A549 (cell line): Measurements from ENCODE around the gene CDH4. TPM values are rescaled to one million over a fixed set of nuclear protein-coding genes. Genes with fewer than 3 reads are reported as not detected.

Source experiments
- ATAC-seq, 2 experiments: fragments of 200-7000 bp in 1 of 2; fragments of >200 bp in 1 of 2; cut with Nextera tagmentation in 1 of 2; cut with Tn5 transposase in 1 of 2; 3 replicates each; pipeline versions ENCODE4 v1.8.0 to v1.9.1; 2018 to 2020; ENCODE audit warnings: mild to moderate bottlenecking in 1 of 2, moderate library complexity in 1 of 2
- CTCF ChIA-PET: fragments of 300-600 bp; sonication (Branson Sonifier 250); formaldehyde crosslinking; extraction: SDS; loops from one replicate; lab custom pipeline; 2021; ENCODE audit warnings: antibody characterized with exemption, inconsistent platforms; lab: Yijun Ruan, JAX
- POLR2A ChIA-PET: fragments of 350-600 bp; formaldehyde crosslinking; extraction: SDS; loops from one replicate; lab custom pipeline; 2021; ENCODE audit warnings: antibody characterized with exemption, inconsistent platforms; lab: Yijun Ruan, JAX
- DNase-seq, 2 experiments: peaks; one replicate each; pipeline versions ENCODE4 v3.0.0 to v3.0.0-alpha.2; 2011 to 2016; ENCODE audit warnings: low read depth in 1 of 2, low spot score in 1 of 2
- FAIRE-seq: peaks from 2 replicates; lab custom pipeline; 2011; peaks lifted over from hg19 to GRCh38; lab: Jason Lieb, UNC
- H3K27ac ChIP-seq, 2 experiments: fragments of >200 bp; sonication (Bioruptor Twin); formaldehyde crosslinking; 3 replicates each; pipeline ENCODE4 v1.5.1; 2016 to 2017
- H3K4me1 ChIP-seq: fragments of >200 bp; sonication (Bioruptor Twin); formaldehyde crosslinking; 3 replicates; pipeline ENCODE4 v1.6.1; 2016
- H3K4me2 ChIP-seq: fragments of >200 bp; sonication (Bioruptor Twin); formaldehyde crosslinking; 3 replicates; pipeline ENCODE4 v1.6.1; 2016
- H3K4me3 ChIP-seq: fragments of >200 bp; sonication (Bioruptor Twin); formaldehyde crosslinking; 3 replicates; pipeline ENCODE4 v1.5.1; 2016
- H3K9me3 ChIP-seq: fragments of >200 bp; sonication (Bioruptor Twin); formaldehyde crosslinking; 3 replicates; pipeline ENCODE4 v1.6.1; 2016
- CBX2 ChIP-seq: fragments of 200-600 bp; sonication (generic); IDR thresholded peaks from 2 replicates; pipeline ENCODE4 v1.6.1; 2016; ENCODE audit warnings: low read depth, mild to moderate bottlenecking, borderline replicate concordance
- CHD2 ChIP-seq: fragments of 150-350 bp; IDR thresholded peaks from 2 replicates; pipeline ENCODE4 v1.6.1; 2014; ENCODE audit warnings: low read length; ENCODE audit not compliant: partially characterized antibody
- EHMT2 ChIP-seq: fragments of 200-600 bp; sonication (generic); IDR thresholded peaks from 2 replicates; pipeline ENCODE4 v1.6.1; 2016; ENCODE audit warnings: antibody characterized with exemption, low read depth, mild to moderate bottlenecking, moderate library complexity
- FOSB ChIP-seq: fragments of 250-450 bp; sonication (Bioruptor Pico); IDR thresholded peaks from 2 replicates; pipeline ENCODE4 v1.5.0; 2020; ENCODE audit warnings: mild to moderate bottlenecking, moderate library complexity
- FOSL2 ChIP-seq, 2 experiments: fragments of 450-650 bp in 1 of 2; fragments of >200 bp in 1 of 2; sonication (Bioruptor Twin) in 1 of 2; formaldehyde crosslinking; IDR thresholded peaks; 2 replicates each; pipeline versions ENCODE4 v1.5.0 to v1.6.1; 2016 to 2020; ENCODE audit warnings: mild to moderate bottlenecking in 1 of 2, moderate library complexity in 1 of 2
- HEYL ChIP-seq: fragments of 250-450 bp; sonication (Bioruptor Pico); IDR thresholded peaks from 2 replicates; pipeline ENCODE4 v1.8.0; 2021; ENCODE audit warnings: mild to moderate bottlenecking, moderate library complexity
- JUN ChIP-seq, 2 experiments: fragments of >200 bp; sonication (Bioruptor Twin); formaldehyde crosslinking; IDR thresholded peaks; 2 replicates in 1 of 2; 3 replicates in 1 of 2; pipeline ENCODE4 v1.6.1; 2016 to 2017
- MAFK ChIP-seq: fragments of 450-650 bp; IDR thresholded peaks from 2 replicates; pipeline ENCODE4 v1.6.1; 2014; ENCODE audit not compliant: partially characterized antibody
- MAZ ChIP-seq: fragments of 150-350 bp; IDR thresholded peaks from 2 replicates; pipeline ENCODE4 v1.6.1; 2014; ENCODE audit warnings: antibody characterized with exemption, low read depth, low read length, borderline replicate concordance
- NFE2L2 ChIP-seq: fragments of 150-350 bp; conservative IDR thresholded peaks from 2 replicates; pipeline ENCODE4 v1.6.1; 2014; ENCODE audit warnings: low read length
- POLR2AphosphoS2 ChIP-seq: conservative IDR thresholded peaks from 2 replicates; pipeline ENCODE4 v1.6.1; 2012; ENCODE audit warnings: low read length, improper control_type of control experiment, inconsistent platforms
- RARB ChIP-seq: fragments of 250-450 bp; sonication (Bioruptor Pico); IDR thresholded peaks from 2 replicates; pipeline ENCODE4 v1.8.0; 2021; ENCODE audit warnings: mild to moderate bottlenecking, moderate library complexity
- SMC3 ChIP-seq: fragments of >200 bp; sonication (Bioruptor Twin); formaldehyde crosslinking; IDR thresholded peaks from 3 replicates; pipeline ENCODE4 v1.6.1; 2018; ENCODE audit warnings: inconsistent platforms
- TP53 ChIP-seq: fragments of 250-450 bp; sonication (Bioruptor Pico); IDR thresholded peaks from 2 replicates; pipeline ENCODE4 v1.5.0; 2021; ENCODE audit warnings: mild to moderate bottlenecking, moderate library complexity
- ZC3H11A ChIP-seq: fragments of 450-650 bp; IDR thresholded peaks from 2 replicates; pipeline ENCODE4 v1.6.1; 2014; ENCODE audit warnings: antibody characterized with exemption, mild to moderate bottlenecking
- ZNF302 ChIP-seq: fragments of 250-450 bp; sonication (Bioruptor Pico); IDR thresholded peaks from 2 replicates; pipeline ENCODE4 v1.9.0; 2021; ENCODE audit warnings: inconsistent platforms, mild to moderate bottlenecking, moderate library complexity
- WGBS: methylation state at CpG from one replicate; pipeline ENCODE4 v1.1.6; 2017; ENCODE audit errors: missing lambda C conversion rate; 5-methylcytosine and 5-hydroxymethylcytosine counted together
- polyA plus RNA-seq, 4 experiments: library from polyadenylated mRNA; depleted of rRNA in 3 of 4; stranded (reverse); fragments of >200 nt; fragmentation: RNase III in 1 of 4; extraction: RNeasy Plus Mini Kit Qiagen cat#74134 plus additional on column Dnase treatment in 1 of 4; gene quantifications; 2 replicates in 3 of 4; 3 replicates in 1 of 4; pipeline ENCODE4 v1.2.3, GENCODE V29; 2011 to 2017
- TF ChIP-seq, protein P1 (sequence below): fragments of >200 bp; sonication (Bioruptor Twin); formaldehyde crosslinking; IDR thresholded peaks from 2 replicates; pipeline ENCODE4 v1.6.1; 2016
- TF ChIP-seq, protein P2 (sequence below): fragments of 450-650 bp; IDR thresholded peaks from 2 replicates; pipeline ENCODE4 v1.6.1; 2014; ENCODE audit warnings: antibody characterized with exemption
- TF ChIP-seq, protein P3 (sequence below): fragments of 250-450 bp; sonication (Bioruptor Pico); IDR thresholded peaks from 2 replicates; pipeline ENCODE4 v1.5.0; 2020; ENCODE audit warnings: low read depth, mild to moderate bottlenecking, moderate library complexity
- TF ChIP-seq, protein P4 (sequence below): fragments of 200-600 bp; sonication (generic); IDR thresholded peaks from 2 replicates; pipeline ENCODE4 v1.6.1; 2016; ENCODE audit warnings: antibody characterized with exemption, mild to moderate bottlenecking, moderate library complexity

CDH4 gene
- polyA plus RNA-seq, 2 of the 4 experiments (the other 2 are of a cell fraction) = 3.4 to 10.3 TPM

DNA sequence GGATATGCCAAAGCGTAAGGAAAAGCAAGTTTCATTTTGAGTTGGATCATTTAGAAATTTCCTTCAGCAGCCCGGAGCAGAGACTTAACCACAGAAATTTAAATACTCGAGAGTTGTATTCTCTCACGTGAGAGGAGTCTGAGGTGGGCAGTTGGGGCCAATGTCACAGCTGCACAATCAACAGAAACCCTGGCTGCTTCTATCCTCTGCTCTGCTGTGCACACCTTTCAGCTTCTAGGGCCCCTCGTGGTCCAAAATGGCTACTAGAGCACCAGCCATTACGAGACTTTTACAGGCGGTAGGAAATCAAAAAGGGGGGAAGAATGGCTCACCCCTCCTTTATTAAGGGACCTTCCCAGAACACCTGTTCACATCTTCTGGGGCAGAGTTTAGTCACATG lies 659.8 kb downstream of the CDH4 start:
- Histone ChIP-seq H3K9me3 (peaks cover 7% of the 10 kb centered on the region; the same call in 1 of the 3 replicates), H3K4me2 (no peak overlapping the region), H3K27ac (no peak overlapping the region)
- no peak for ATAC-seq
- no peak for FAIRE-seq
- POLR2A ChIA-PET = no interaction called here
- no peak for DNase-seq
- CTCF ChIA-PET = interaction anchor here (1.8 kb wide), 1 partner anchor 15 kb away, joined by 6 read pairs; no protein-coding TSS in a partner anchor
- TF ChIP-seq ZNF302 = no peak
- no peak for TF ChIP-seq TP53 (CRISPR knock-in tag)
- TF ChIP-seq, protein P1, sequence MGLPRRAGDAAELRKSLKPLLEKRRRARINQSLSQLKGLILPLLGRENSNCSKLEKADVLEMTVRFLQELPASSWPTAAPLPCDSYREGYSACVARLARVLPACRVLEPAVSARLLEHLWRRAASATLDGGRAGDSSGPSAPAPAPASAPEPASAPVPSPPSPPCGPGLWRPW = no peak
- no peak for TF ChIP-seq CBX2
- no peak for TF ChIP-seq POLR2AphosphoS2
- no peak for TF ChIP-seq MAZ
- TF ChIP-seq, protein P2, sequence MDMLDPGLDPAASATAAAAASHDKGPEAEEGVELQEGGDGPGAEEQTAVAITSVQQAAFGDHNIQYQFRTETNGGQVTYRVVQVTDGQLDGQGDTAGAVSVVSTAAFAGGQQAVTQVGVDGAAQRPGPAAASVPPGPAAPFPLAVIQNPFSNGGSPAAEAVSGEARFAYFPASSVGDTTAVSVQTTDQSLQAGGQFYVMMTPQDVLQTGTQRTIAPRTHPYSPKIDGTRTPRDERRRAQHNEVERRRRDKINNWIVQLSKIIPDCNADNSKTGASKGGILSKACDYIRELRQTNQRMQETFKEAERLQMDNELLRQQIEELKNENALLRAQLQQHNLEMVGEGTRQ = no peak
- TF ChIP-seq MAFK = no peak
- no peak for TF ChIP-seq ZC3H11A
- TF ChIP-seq FOSL2 (IDR thresholded peaks at IDR 0.05) = no peak
- no peak for TF ChIP-seq FOSL2 (CRISPR knock-in tag; IDR thresholded peaks at IDR 0.05)
- TF ChIP-seq CHD2 = no peak
- TF ChIP-seq, protein P3, sequence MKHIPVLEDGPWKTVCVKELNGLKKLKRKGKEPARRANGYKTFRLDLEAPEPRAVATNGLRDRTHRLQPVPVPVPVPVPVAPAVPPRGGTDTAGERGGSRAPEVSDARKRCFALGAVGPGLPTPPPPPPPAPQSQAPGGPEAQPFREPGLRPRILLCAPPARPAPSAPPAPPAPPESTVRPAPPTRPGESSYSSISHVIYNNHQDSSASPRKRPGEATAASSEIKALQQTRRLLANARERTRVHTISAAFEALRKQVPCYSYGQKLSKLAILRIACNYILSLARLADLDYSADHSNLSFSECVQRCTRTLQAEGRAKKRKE (CRISPR knock-in tag) = no peak
- no peak for TF ChIP-seq RARB (CRISPR knock-in tag)
- TF ChIP-seq, all 56 proteins: peak for 0
- Histone ChIP-seq H3K4me3 (no peak overlapping the region), H3K4me1 (no peaks in the 10 kb centered on the region)
- WGBS = 63% methylated on average over 7 of the region's 7 CpGs

DNA sequence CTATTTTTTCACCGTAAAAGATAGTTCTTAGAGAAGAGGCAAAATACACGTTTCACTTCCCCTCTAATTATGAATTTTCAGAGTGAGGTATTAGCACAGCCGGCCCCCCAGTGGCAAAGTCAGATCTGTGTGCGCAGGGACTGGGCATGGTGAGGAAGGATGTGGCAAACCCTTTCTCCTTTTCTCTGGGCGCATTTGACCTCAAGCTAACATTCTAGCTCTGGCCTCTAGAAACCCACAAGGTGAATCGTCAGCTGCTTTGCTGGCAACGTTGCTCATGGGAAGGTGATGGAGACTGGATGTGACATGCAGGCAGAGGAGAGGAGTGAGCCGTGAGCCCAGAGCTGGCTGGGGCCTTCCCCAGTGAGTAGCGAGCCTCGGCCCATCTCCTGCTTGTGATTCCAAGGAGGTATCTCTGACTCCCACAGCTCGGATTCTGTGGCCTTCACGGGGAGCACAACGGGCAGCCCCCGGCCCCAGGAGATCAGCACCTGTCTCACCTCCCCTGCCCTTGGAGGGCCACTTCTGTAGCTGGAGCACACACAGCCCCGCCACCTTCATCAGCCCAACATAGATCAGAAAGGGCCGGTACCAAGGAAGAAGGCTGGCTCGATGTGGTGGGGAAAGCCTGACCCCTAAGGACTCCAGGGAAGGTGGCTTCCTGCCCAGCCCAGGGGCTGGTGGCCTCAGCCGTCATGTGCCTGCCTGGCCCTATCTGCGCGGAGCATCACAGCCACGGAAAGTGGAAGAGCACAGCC lies 660.8 kb downstream of the CDH4 start:
- Histone ChIP-seq H3K4me1 (no peaks in the 10 kb centered on the region), H3K9me3 (peaks cover 7% of the 10 kb centered on the region; the same call in 1 of the 3 replicates), H3K4me3 (no peak overlapping the region), H3K4me2 (no peak overlapping the region), H3K27ac (no peak overlapping the region)
- POLR2A ChIA-PET = no interaction called here
- no peak for ATAC-seq
- DNase-seq = no peak
- FAIRE-seq = no peak
- TF ChIP-seq, protein P4, sequence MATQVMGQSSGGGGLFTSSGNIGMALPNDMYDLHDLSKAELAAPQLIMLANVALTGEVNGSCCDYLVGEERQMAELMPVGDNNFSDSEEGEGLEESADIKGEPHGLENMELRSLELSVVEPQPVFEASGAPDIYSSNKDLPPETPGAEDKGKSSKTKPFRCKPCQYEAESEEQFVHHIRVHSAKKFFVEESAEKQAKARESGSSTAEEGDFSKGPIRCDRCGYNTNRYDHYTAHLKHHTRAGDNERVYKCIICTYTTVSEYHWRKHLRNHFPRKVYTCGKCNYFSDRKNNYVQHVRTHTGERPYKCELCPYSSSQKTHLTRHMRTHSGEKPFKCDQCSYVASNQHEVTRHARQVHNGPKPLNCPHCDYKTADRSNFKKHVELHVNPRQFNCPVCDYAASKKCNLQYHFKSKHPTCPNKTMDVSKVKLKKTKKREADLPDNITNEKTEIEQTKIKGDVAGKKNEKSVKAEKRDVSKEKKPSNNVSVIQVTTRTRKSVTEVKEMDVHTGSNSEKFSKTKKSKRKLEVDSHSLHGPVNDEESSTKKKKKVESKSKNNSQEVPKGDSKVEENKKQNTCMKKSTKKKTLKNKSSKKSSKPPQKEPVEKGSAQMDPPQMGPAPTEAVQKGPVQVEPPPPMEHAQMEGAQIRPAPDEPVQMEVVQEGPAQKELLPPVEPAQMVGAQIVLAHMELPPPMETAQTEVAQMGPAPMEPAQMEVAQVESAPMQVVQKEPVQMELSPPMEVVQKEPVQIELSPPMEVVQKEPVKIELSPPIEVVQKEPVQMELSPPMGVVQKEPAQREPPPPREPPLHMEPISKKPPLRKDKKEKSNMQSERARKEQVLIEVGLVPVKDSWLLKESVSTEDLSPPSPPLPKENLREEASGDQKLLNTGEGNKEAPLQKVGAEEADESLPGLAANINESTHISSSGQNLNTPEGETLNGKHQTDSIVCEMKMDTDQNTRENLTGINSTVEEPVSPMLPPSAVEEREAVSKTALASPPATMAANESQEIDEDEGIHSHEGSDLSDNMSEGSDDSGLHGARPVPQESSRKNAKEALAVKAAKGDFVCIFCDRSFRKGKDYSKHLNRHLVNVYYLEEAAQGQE = no peak
- no peak for TF ChIP-seq ZC3H11A
- no peak for TF ChIP-seq SMC3
- TF ChIP-seq, protein P2 = no peak
- TF ChIP-seq EHMT2 = no peak
- TF ChIP-seq FOSB (CRISPR knock-in tag) = no peak
- TF ChIP-seq JUN (IDR thresholded peaks at IDR 0.05) = no peak
- TF ChIP-seq HEYL (CRISPR knock-in tag) = no peak
- no peak for TF ChIP-seq NFE2L2
- no peak for TF ChIP-seq MAZ
- WGBS = 73% methylated on average over 18 of the region's 21 CpGs
- CTCF ChIA-PET = interaction anchor here (1.8 kb wide), 1 partner anchor 16 kb away, joined by 6 read pairs; no protein-coding TSS in a partner anchor
